Measurements from ENCODE around the gene DTNB.
"Not testable (repeated sequence)": the region's sequence is repeated elsewhere in the genome, so short reads cannot be mapped to it uniquely, and the experiment has no call there.

Gene DTNB

DNA sequence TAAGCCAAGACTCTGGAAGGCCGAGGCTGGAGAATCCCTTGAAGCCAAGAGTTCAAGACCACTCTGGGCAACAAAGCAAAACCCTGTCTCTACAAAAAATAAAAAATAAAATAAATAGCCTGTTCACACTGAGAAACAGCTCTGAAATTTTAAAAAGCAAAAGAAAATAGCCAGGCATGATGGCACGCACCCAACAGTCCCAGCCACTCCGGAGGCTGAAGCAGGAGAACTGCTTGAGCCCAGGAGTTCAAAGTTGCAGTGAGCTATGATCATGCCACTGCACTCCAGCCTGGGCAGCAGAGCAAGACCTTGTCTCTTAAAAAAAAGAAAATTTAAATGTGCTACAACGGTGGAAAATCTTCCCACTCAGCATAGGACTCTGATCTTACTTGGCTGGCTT is 52.7 kb downstream of the DTNB start:
- no peak for DNase-seq

DNA sequence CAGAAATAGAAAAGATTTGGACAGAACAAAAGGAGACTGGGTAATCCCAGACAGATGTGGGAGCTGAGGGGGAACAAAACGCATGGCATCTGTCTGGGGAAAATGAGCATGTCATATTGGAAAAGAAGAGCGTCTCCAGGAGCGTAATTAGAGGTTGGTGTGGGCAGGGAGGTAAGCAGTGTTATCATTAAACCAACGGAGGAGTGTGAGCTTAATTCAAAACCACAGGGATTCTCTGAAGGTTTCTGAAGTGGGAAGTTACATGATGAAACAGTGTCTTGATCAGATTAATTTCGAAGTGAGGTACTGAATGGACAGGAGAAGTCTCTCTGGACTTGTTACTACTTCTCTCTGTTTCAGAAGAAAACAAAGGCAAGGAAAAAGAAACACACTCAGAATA is 53.3 kb downstream of the DTNB start:
- no peak for DNase-seq

DNA sequence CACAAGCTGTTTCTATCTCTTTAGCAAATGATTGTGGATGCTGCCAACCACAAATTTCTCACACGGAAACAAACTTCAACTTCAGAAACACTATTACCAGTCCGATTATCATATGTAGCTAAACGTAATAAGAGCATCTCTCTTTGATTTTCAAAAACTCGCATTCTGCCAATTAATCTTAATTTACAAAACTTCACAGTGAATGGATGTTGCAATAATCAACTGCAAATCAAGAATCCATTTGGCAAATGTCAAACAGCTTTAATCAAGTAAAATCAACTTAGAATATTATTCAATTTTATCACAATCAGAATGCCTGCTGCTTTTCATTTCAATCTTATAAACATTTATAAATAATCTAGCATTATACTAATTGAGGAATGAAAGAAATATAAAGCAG is 54.2 kb downstream of the DTNB start:
- DNase-seq: no peak

DNA sequence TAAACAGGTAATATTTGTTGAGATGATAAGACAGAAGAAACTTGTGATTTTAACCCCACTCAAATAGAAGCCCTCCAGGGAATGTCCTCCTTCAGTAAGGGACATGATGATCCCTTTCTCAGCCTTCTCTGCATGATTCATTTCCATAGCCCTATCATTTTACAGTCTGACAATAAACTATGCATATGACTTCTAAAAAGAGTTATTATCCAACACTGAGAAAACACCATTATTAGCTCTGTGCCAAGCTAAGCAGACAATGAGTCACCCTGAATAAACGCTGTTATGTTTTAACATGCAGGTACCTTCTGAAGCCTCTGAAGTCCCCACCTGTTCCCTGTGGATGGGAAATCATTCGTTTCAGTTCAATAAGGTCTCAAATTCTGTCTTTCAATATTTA is 54.7 kb downstream of the DTNB start:
- DNase-seq: peak; percentile 12

DNA sequence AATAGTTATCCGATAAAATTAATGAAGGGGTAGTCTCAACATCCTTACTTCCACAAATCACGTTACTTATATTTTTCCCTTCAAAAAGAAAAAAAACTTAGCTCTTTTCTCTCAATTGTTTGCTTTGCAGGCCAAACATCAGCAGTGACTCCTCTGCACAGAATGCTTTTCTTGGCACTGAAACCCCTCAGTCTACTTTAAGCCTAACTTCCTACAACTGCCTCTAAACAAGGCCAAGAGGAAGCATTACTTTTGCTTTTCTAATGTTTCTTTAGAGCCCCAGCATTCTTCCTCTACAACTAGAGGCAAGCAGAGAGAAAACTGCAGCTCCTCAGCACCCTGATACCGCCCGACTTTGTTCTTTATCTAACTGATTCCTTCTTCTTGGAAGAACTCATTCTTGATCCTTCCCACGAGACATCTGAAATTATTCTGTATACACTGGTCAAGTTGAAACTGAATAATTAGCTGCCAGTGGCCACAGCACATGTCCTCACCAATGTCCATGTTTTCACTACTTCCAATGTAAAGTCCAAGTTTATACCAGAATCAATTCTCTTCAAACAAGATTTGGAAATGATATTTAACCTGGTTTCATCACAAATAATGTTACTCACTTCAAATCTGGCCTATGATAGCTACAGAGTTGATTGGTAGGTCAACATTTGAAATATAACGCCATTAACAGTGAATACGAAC is 55.3 kb downstream of the DTNB start:
- no peak for DNase-seq

DNA sequence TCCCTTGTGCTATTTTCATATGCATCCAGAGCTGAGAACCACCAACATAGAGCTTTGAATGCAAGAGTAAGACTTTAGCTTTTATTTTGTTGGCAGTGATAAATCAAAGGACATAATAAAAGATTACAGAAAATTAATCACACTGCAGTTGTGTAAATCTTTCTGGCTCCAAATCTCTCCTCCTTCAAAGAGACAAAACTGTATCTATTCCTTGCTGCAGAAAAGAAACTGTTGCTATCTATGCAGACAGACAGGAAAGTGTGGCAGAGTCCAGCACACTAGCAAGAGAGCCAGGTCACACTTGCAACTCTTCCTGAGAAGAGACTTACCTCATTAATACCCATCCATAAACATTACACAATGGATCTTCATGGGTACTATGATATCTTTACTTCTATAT is 57.5 kb downstream of the DTNB start:
- DNase-seq: no peak

DNA sequence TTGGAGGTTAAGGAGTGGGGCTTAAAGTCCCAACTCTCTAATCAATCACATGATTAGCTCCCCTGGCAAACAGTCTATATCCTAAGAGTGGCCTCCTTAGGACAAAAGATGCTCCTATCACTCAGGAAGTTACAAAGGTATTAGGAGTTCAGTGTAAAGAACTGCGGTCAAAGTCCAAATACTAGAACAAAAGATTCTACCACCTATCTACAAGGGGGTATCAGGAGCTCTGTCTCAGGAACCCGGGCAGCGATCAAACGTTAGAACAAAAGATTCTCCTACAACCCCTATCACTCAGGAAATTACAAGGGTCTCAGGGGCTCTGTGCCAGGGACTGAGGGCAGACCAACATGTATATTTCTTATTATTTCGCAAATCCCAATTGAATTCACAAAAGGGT is 58.0 kb downstream of the DTNB start:
- DNase-seq: no peak

DNA sequence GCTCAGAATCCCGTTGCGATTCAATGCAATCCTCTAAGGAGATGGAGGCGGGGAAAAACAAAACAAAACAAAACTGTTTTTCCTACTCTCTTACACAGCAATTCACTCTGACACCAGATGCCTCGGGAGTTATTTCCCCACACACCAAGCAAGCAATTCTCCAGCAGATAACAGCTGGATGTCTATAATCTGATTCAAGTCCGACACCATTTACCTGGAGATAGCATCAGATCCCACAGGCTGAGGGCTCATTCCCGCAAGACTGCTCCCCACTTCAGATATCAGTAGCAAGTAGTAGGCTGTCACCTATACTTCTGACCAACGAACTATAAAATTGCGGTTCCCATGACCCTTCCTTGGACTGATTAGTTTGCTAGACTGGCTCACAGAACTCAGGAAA is 58.7 kb downstream of the DTNB start:
- no peak for DNase-seq

DNA sequence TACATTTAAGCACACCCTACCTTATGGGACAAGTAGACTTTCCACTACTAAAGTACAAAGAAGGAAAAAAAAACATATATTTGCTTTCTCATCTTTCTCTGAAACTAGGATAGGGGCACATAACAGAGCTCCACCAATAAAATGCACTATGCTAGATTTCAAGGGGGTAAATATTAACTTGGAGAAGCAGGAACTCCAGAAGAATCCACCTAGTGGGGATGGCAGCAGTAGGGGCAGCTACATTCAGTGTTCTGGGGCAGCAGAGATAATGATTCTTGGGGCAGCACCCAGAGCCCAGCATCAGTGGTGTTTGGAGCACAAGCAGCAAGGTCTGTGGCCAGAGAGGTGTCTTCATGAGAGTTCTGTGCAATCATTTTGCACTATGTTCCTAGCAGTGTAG is 64.7 kb downstream of the DTNB start:
- DNase-seq: no peak

DNA sequence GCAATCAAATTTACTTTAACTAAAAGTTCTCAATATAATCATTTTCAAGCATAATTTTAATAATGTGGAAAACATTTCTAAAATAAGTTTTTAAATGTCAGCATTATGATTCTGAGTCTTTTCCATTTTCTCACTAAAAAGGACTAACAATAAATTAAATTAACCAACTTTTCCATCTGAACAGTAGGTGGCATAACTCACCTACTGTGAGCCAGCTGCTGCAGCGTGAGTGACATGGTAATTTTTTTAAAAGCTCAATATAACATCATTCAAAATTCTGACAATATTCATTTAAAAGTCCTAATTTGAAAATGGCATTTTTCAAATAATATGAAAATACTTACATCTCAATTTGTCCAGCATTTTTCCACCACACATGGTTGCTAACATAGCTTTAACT is 66.5 kb downstream of the DTNB start:
- DNase-seq: peak; percentile 47

DNA sequence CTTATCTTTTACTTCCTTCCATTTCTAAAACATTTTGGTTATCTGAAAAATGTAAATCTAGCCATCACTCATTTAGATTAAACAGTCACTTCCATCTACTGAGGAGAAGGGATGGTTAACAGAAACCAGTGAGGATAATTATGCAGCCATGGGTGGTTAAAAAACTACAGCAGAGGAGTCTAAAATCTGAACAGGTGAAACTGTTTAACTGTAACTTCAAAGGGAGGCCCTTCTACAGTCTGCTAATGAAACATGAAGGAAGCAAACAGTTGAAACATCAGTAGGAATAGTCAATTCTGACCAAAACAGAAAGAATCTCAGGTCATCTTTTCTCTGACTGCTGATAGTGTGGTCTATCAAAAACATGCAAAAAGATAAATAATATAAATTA is 71.0 kb downstream of the DTNB start:
- DNase-seq: no peak

DNA sequence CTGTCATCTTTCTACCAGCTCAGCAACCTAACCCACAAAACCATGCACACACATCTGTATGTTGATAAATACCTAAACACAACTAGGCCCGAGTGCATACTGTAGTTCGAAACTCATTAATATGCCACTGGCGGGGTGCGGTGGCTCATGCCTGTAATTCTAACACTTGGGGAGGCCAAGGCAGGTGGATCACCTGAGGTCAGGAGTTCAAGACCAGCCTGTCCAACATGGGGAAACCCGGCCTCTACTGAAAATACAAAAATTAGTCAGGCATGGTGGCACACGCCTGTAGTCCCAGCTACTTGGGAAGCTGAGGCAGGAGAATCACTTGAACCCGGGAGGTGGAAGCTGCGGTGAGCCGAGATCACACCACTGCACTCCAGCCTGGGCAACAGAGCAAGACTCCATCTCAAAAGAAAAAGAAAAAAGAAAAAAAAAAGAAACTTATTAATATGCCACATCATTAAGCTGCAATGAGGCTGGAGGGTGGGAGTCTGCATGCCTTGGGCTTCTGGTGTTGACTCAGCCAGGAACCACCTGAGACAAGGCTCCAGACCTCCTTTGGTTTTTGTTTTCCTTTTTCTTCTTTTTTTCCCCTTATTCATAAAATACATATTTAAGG is 71.6 kb downstream of the DTNB start:
- DNase-seq: not testable (repeated sequence)

DNA sequence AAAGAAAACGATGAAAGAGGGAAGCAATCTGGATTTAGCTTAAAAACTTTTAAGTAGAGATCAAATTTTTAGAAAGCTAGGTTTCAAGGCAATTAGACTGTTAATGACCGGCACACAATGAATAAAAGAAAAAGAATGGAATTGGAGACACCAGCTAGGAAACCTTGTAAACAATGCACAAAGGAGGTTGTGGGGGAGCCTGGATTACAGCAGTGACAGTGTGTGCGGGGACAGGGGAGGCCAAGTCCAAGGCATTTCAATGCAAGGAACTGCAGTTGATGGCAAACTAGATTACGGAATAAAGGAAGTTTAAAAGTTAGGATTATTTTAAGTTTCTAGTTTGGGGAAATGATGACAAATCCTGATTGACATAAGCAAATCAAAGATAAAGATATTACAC is 74.5 kb downstream of the DTNB start:
- no peak for DNase-seq

DNA sequence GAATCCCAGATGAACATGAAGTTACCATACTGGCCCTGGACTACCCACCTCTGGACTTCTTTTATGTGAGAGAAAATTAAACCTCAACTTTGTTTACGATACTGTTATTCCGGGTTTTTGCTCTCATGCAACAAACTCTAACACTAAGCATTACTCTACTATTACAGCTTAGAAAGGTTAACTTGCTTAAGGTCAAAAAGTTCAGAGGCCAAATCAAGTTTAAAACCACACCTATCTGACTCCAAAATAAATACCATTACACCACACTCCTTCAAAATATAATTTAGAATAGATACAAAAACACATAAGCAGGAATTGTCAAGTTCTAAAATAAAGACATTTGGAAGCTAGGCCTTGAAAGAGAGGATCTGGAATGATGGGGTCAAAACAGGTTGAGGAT is 75.0 kb downstream of the DTNB start:
- no peak for DNase-seq

DNA sequence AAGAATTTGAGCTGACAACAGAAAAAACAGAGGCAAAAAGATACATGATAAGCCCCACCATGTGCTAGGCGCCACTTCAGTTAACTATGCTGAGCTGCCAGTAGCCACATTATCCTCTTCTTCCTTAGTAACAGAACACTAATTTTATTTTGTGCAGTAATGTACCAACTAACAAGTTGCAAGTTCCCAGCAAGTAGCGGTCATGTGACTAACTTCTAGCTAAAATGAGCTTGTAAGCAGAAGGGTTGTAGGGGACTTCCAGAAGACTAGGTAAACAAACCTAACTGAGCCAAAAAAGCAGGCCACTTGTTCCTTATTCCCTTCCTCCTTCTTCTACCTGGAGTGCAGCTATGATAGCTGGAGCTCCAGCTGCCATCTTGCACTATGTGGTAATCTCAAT is 75.5 kb downstream of the DTNB start:
- DNase-seq: no peak

DNA sequence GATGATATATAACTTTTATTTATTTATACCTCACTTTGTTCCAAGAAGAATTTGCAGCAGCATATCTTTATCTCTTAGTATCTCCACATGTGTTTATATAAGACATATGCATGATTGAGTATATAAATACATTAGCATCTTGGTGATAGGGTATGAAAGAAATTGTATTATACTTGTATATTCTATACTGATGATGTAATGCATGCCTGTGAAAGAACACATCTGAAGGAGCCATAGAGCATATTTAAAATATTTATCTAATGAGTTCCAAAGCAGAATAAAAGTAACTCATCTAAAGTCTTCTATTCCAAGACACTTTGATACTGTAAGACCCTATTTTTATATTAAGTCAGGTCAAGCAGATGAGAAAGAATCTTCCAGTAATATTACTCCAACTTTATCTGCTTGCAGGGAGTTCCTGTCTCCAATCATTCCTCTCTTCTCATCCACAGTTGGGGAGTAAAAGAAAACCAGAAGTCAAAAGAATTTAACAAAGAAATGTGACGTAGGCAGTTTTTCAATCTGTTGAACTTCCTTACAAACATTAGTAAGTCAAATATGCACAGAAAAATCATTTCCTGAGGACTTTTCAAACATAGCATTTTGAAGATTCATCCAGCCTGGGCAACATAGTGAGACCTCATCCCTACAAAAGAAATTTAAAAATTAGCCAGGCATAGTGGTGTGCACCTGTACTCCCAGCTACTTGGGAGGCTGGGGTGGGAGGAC is 76.7 kb downstream of the DTNB start:
- DNase-seq: no peak

DNA sequence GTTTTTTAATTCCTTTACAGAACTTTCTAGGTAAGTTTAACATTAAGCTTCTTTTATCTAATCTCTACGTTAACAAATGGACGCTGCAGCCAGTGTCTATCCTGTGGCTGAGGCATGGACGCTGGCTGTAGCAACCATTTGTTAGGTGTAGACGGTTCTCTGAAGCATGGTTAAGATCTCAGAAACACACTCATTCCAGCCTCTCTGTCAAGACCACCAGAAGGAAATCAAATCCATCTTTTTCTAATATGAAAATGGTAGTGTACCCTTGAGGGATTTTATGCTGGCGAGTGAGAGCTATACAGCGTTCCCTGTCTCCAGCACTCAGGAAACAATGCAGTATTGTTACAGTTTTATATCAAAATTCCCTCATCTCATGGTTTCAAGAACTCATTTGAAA is 78.0 kb downstream of the DTNB start:
- DNase-seq: no peak

DNA sequence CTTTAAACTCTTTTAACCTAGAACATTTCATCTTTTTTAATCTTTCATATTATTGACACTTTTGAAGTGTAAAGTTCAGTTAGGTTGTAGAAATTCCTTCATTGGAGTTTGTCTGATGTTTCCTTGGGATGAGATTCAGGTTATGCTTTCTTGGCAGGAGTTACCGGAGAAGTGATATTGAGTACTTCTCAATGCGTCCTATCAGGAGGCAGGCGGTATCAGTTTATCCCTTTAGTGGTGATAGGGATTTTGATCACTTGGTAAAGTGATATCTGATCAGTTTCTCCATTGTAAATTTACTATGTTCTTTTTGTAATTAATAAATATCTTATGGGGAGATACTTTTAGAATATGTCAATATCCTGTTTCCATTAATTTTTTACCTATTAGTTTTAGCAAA is 78.4 kb downstream of the DTNB start:
- no peak for DNase-seq

DNA sequence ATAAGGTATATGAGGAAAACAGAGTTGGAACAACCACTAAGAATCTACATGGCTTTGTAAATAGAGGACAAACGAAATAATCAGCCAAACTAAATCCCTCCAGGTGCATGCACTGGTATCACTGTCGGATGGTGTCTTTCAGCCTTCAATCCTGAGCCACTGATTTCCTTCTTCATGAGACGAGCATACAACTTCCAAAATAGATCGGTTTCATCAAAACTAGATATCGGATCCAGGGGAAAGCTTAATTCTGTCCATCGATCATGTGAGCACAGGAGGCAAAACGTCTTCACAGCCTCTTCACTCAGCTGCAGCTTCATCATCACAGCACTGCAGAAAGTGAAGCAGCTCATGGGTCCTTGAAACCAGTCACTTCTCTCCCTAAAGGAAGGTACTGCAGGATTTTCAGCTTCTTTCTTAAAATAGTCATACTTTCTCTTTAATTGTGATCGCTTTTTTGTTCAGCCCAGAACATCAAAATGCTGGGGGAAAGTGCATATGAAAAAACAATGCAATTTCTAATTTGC is 80.5 kb downstream of the DTNB start:
- DNase-seq: no peak

DNA sequence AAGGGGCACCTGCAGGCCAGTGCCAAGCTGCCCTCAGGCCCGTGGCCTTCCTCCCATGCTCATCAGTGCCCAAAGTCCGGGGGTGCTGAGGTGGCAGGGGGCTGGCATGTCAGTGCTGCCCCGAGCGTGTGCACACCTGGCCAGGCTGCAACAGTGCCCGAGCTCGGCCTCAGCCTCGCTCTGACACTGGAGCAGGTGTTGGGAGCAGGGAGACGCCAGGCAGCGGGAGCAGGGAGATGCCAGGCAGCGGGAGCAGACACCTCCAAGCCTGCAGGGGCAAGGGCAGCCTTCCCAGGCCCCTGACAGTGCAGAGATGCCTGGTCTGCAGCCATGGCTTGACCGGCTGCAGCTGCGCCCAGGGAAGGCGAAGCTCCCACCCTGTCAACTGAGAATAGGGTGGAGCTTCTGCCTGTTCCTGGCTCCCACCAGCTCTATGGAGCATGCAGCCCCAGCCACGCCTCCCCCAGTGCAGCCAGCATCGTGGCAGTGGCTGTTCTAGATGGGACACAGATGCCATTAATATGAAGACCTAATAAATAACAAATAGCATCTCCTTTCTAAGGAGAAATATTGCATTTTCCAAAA is 82.4 kb downstream of the DTNB start:
- DNase-seq: no peak

DNA sequence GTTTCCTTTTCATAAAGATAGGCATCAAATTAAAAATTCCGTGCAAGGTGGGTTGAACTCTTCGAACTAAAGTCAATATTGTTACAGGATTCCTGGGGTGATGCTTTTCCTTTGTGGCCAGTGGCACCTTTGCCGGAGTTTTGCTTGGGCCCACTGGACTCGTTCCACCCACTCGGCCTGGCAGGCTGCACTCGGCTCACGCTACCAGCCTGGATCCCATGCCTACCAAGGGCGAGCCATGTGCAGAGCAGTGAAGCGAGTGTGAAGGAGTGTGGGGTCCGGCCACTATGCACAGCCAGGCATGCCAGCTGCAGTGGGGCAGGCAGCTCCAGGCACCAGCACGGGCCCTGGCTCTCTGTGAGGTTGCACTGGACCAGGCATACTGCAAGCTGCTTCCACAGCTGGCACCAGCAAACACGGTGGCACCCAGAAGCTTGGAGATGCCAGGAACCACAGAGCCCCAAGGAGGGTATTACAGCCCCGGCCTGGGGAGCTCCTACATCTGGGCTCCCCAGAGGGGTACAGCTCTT is 83.6 kb downstream of the DTNB start:
- no peak for DNase-seq

DNA sequence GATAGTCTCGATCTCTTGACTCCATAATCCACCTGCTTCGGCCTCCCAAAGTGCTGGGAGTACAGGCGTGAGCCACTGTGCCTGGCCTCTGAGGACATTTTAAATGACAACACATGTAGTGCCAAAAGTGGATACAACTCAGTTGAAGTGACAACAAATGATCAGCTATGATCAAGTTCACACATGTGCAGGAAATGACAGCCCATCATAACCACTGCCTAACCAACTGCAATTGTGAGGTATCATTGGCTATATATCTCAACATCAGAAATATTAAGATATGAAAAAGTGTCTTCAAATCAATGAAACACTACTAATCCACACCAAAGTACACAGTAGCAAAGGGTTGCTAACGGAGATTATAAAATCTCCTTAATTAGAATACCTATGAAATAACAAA is 84.8 kb downstream of the DTNB start:
- DNase-seq: no peak

DNA sequence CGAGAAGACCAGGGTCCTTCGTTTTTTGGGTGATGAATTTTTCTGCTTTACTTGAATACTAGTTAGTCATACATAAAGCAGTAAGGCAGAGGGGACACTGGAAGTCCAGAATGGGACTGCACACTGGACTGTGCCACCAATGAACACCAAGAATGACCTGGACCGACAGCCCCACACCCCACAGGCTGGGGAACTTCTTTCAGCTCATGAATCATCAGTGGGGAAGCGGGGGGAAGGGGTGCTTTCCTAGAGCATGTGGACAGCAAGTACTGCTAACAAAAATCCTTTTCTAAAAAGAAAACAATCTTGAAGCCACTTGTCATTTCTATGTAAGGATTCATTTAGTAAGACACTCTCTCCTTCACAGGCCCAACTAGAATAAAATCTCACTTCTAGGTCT is 86.0 kb downstream of the DTNB start:
- DNase-seq: no peak

DNA sequence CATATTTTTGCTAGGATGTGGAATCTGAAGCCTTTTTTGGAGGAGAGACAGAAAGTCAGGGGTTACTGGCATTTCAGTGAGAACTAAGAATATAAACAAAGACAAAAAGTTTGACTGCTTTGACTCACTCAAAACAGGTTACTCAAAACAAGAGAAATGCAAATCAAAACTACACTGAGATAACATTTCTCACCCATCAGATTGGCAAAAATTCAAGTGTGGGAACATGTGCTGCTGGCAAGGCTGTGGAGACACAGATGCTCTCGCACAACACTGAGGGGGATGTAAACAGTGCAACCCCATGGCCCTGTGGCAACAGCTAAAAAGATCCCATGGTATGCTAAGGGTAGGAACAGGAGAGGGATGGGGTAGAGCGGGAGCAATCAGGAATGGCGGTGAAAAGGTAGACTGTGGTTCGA is 86.6 kb downstream of the DTNB start:
- peak; percentile 82 for DNase-seq

Data from NCI-H1694 treated with DMSO at 0.1 percent for 48 hours (cell line).